ENCODE measurements around the gene PCDHGA10.

PCDHGA10 gene

DNA sequence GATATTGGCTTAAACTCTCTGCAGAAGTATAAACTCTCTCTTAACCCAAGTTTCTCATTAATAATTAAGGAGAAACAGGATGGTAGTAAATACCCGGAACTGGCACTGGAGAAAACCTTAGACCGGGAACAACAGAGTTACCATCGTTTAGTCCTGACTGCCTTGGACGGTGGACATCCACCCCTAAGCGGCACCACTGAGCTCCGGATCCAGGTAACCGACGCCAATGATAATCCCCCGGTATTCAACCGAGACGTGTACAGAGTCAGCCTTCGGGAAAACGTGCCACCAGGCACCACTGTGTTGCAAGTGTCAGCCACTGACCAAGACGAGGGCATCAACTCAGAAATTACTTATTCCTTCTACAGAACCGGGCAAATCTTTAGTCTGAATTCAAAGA is 14.2 kb upstream of the PCDHGA10 start (continued):
- TF ChIP-seq PRDM6 (tag by site-specific recombination; IDR thresholded peaks at IDR 0.05): no peak
- TF ChIP-seq ZNF280D (tag by site-specific recombination; IDR thresholded peaks at IDR 0.05): no peak
- TF ChIP-seq GLI4 (tag by site-specific recombination; IDR thresholded peaks at IDR 0.05): no peak
- TF ChIP-seq ZNF785 (tag by site-specific recombination; IDR thresholded peaks at IDR 0.05): no peak
- TF ChIP-seq ZNF624 (tag by site-specific recombination; IDR thresholded peaks at IDR 0.05): no peak
- no peak for TF ChIP-seq KLF9 (tag by site-specific recombination; IDR thresholded peaks at IDR 0.05; ENCODE audit: low read depth)
- TF ChIP-seq YY2 (tag by site-specific recombination; IDR thresholded peaks at IDR 0.05): no peak
- no peak for TF ChIP-seq ZSCAN30 (tag by site-specific recombination; IDR thresholded peaks at IDR 0.05)
- TF ChIP-seq, protein P1, sequence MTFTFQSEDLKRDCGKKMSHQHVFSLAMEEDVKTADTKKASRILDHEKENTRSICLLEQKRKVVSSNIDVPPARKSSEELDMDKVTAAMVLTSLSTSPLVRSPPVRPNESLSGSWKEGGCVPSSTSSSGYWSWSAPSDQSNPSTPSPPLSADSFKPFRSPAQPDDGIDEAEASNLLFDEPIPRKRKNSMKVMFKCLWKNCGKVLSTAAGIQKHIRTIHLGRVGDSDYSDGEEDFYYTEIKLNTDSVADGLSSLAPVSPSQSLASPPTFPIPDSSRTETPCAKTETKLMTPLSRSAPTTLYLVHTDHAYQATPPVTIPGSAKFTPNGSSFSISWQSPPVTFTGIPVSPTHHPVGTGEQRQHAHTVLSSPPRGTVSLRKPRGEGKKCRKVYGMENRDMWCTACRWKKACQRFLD (tag by site-specific recombination; IDR thresholded peaks at IDR 0.05): no peak
- TF ChIP-seq ZNF510 (tag by site-specific recombination; IDR thresholded peaks at IDR 0.05; ENCODE audit: insufficient replicate concordance): no peak
- TF ChIP-seq ZIC2 (tag by site-specific recombination; IDR thresholded peaks at IDR 0.05): no peak

DNA sequence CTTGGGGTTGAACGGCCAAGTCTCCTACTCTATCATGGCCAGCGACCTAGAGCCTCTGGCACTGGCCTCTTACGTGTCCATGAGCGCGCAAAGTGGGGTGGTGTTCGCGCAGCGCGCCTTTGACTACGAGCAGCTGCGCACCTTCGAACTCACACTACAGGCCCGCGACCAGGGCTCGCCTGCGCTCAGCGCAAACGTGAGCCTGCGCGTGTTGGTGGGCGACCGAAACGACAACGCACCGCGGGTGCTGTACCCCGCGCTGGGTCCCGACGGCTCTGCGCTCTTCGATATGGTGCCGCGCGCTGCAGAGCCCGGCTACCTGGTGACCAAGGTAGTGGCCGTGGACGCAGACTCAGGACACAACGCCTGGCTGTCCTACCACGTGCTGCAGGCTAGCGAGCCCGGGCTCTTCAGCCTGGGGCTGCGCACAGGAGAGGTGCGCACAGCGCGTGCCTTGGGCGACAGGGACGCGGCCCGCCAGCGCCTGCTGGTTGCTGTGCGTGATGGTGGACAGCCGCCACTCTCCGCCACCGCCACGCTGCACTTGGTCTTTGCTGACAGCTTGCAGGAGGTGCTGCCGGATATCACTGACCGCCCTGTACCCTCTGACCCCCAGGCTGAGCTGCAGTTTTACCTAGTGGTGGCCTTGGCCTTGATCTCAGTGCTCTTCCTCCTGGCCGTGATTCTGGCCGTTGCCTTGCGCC is 13.1 kb upstream of the PCDHGA10 start:
- no peaks in the 10 kb centered on the region for H3K4me1 ChIP-seq (ENCODE audit: control insufficient read depth, insufficient read depth, low read length)
- ChIA-PET POLR2A (no interaction called here), CTCF (interaction anchor here (1.0 to 1.5 kb wide), 3 partner anchors 22 to 165 kb away, joined by 3 to 4 read pairs (median 3); partner anchors contain the start of gene PCDHGA11)
- H3K27ac ChIP-seq (ENCODE audit: extremely low read depth, low read depth, low read length): no peak overlapping the region
- no peaks in the 10 kb centered on the region; the same call in 1 of the 2 replicates for H3K9me3 ChIP-seq (ENCODE audit: control insufficient read depth, insufficient read depth, low read depth, low read length)
- H3K36me3 ChIP-seq (ENCODE audit: control insufficient read depth in 2 of 2, insufficient read depth in 1 of 2, low read length in 2 of 2): no peaks in the 10 kb centered on the region
- no peak overlapping the region for H3K4me3 ChIP-seq (ENCODE audit: low read depth, low read length)
- no peak for TF ChIP-seq ZNF184 (tag by site-specific recombination; IDR thresholded peaks at IDR 0.05)
- TF ChIP-seq ZNF513 (tag by site-specific recombination; IDR thresholded peaks at IDR 0.05): no peak
- TF ChIP-seq ZNF692 (tag by site-specific recombination; IDR thresholded peaks at IDR 0.05): no peak
- no peak for TF ChIP-seq ZBTB20 (tag by site-specific recombination; IDR thresholded peaks at IDR 0.05)
- no peak for TF ChIP-seq ZNF174 (tag by site-specific recombination; IDR thresholded peaks at IDR 0.05)
- TF ChIP-seq, protein P2, sequence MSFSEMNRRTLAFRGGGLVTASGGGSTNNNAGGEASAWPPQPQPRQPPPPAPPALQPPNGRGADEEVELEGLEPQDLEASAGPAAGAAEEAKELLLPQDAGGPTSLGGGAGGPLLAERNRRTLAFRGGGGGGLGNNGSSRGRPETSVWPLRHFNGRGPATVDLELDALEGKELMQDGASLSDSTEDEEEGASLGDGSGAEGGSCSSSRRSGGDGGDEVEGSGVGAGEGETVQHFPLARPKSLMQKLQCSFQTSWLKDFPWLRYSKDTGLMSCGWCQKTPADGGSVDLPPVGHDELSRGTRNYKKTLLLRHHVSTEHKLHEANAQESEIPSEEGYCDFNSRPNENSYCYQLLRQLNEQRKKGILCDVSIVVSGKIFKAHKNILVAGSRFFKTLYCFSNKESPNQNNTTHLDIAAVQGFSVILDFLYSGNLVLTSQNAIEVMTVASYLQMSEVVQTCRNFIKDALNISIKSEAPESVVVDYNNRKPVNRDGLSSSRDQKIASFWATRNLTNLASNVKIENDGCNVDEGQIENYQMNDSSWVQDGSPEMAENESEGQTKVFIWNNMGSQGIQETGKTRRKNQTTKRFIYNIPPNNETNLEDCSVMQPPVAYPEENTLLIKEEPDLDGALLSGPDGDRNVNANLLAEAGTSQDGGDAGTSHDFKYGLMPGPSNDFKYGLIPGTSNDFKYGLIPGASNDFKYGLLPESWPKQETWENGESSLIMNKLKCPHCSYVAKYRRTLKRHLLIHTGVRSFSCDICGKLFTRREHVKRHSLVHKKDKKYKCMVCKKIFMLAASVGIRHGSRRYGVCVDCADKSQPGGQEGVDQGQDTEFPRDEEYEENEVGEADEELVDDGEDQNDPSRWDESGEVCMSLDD (tag by site-specific recombination; IDR thresholded peaks at IDR 0.05): no peak
- no peak for TF ChIP-seq ZBTB11 (tag by site-specific recombination; conservative IDR thresholded peaks at IDR 0.05; ENCODE audit: low read depth)
- TF ChIP-seq ZNF23 (tag by site-specific recombination; IDR thresholded peaks at IDR 0.05; ENCODE audit: borderline replicate concordance): no peak

Measured in HEK293 (cell line).